ENCODE results near the gene RAB1A. TPM values are rescaled to one million over a fixed set of nuclear protein-coding genes. Genes with fewer than 3 reads are reported as not detected.

The RAB1A gene
- total and polyA plus RNA-seq, 8 donors, result 156 to 202 (median 169) TPM

DNA sequence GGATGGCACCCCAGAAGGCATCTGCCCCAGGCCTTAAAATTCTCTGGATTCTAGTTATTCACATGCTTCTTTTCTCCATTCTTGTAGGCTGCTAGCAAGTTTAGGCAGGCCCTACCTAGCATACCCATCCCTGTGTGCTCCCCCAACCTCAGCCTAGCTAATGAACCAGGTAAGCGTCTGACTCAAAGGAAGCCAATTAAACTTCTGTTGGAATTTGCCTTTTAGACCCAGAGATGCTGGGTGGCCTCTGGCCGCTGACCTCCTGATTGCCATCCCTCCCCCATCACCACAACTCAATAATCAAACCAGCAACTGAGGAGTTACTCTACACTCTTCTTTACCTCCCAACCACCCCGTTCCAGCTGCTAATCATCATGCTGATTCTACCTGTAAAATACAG lies 92.7 kb downstream of the RAB1A start:
- no peaks in the 10 kb centered on the region for H3K9me3 ChIP-seq
- H3K27ac ChIP-seq, result no peak overlapping the region
- no peaks in the 10 kb centered on the region for H3K27me3 ChIP-seq
- H3K36me3 ChIP-seq, result no peaks in the 10 kb centered on the region
- no peak overlapping the region for H3K4me3 ChIP-seq
- peaks cover 3 to 11% of the 10 kb centered on the region in 2 donors for H3K4me1 ChIP-seq
- intact Hi-C loops (cut with DNase I), result no loop called here
- TF ChIP-seq, protein P1, sequence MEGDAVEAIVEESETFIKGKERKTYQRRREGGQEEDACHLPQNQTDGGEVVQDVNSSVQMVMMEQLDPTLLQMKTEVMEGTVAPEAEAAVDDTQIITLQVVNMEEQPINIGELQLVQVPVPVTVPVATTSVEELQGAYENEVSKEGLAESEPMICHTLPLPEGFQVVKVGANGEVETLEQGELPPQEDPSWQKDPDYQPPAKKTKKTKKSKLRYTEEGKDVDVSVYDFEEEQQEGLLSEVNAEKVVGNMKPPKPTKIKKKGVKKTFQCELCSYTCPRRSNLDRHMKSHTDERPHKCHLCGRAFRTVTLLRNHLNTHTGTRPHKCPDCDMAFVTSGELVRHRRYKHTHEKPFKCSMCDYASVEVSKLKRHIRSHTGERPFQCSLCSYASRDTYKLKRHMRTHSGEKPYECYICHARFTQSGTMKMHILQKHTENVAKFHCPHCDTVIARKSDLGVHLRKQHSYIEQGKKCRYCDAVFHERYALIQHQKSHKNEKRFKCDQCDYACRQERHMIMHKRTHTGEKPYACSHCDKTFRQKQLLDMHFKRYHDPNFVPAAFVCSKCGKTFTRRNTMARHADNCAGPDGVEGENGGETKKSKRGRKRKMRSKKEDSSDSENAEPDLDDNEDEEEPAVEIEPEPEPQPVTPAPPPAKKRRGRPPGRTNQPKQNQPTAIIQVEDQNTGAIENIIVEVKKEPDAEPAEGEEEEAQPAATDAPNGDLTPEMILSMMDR (IDR thresholded peaks at IDR 0.05), result no peak
- no peak for DNase-seq
- ATAC-seq, result no peak

Other genes with a start within 250 kb of the RAB1A start
- 10 to 100 TPM; 16.9 to 21.9 TPM for gene SLC1A4, start 140.7 kb downstream of the RAB1A start, total RNA-seq
- gene SLC1A4, start 140.7 kb downstream of the RAB1A start, polyA plus RNA-seq (ENCODE audit: insufficient read length in 6 of 6), result 1 to 10 TPM; 6.4 to 8.1 (median 7.4) TPM
- 10 to 100 TPM in 1 of 2 donors, 1 to 10 TPM in 1; 7.9 to 10.4 TPM for gene CEP68, start 73.7 kb downstream of the RAB1A start, total RNA-seq
- gene CEP68, start 73.7 kb downstream of the RAB1A start, polyA plus RNA-seq (ENCODE audit: insufficient read length in 6 of 6), result 10 to 100 TPM; 28.1 to 32.4 (median 30.8) TPM
- 100 to 1,000 TPM; 231 to 314 TPM for gene ACTR2, start 97.7 kb upstream of the RAB1A start, total RNA-seq
- gene ACTR2, start 97.7 kb upstream of the RAB1A start, polyA plus RNA-seq (ENCODE audit: insufficient read length in 6 of 6), result 100 to 1,000 TPM; 157 to 203 (median 190) TPM